Measurements from ENCODE around the gene NANOGP8.

DNA sequence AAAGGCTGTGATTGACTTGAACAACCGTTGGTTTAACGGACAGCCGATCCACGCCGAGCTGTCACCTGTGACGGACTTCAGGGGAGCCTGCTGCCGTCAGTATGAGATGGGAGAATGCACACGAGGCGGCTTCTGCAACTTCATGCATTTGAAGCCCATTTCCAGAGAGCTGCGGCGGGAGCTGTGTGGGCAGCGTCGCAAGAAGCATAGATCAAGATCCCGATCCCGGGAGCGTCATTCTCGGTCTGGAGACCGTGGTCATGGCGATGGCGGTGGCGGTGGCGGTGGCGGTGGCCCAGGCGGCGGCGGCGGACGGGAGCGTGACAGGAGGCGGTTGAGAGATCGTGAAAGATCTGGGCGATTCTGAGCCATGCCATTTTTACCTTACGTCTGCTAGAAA is 7.8 kb upstream of the NANOGP8 start:
- TF ChIP-seq EP300 (IDR thresholded peaks at IDR 0.05), result no peak
- no peak for TF ChIP-seq CTCF (IDR thresholded peaks at IDR 0.05)
- no peak for TF ChIP-seq POLR2A (IDR thresholded peaks at IDR 0.05)

Data from tibial nerve (tissue), 4 donors.